PC-3 (cell line): ENCODE results near the gene PTPN23. TPM values are rescaled to one million over a fixed set of nuclear protein-coding genes. Genes with fewer than 3 reads are reported as not detected.

Source experiments
- ATAC-seq: fragments of 200-7000 bp; cut with Tn5 transposase; 2 replicates; pipeline ENCODE4 v1.9.1; 2020; ENCODE audit warnings: mild to moderate bottlenecking, moderate library complexity
- BruUV-seq: library from RNA; stranded (reverse); fragments of 400-500 nt; replicated peaks from 2 replicates; lab custom pipeline; 2021; lab: Mats Ljungman, UMichigan
- CTCF ChIA-PET: fragments of 300-600 bp; sonication (Branson Sonifier 250); formaldehyde crosslinking; loops from one replicate; lab custom pipeline; 2022; ENCODE audit warnings: antibody characterized with exemption; lab: Charles Lee
- POLR2A ChIA-PET: fragments of 300-600 bp; sonication (Branson Sonifier 250); formaldehyde crosslinking; loops from one replicate; lab custom pipeline; 2022; ENCODE audit warnings: antibody characterized with exemption; ENCODE audit not compliant: unreplicated experiment; lab: Charles Lee
- DNase-seq: peaks from one replicate; pipeline ENCODE4 v3.0.0-alpha.2; 2015
- H2AFZ ChIP-seq: fragments of 300-600 bp; sonication (generic); 2 replicates; pipeline ENCODE4 v1.6.0; 2016; ENCODE audit warnings: antibody characterized with exemption, low read length
- H3F3A ChIP-seq: fragments of 300-600 bp; sonication (generic); one replicate; pipeline ENCODE4 v1.6.0; 2017; ENCODE audit warnings: antibody characterized with exemption, low read length, control low read depth, mild to moderate bottlenecking; ENCODE audit not compliant: unreplicated experiment
- H3K27ac ChIP-seq: fragments of 300-600 bp; sonication (generic); 2 replicates; pipeline ENCODE4 v1.5.1; 2016; ENCODE audit warnings: mild to moderate bottlenecking, low read length
- H3K27me3 ChIP-seq: fragments of 300-600 bp; sonication (generic); 2 replicates; pipeline ENCODE4 v1.6.1; 2016; ENCODE audit warnings: low read length, mixed read lengths
- H3K36me3 ChIP-seq: fragments of 300-600 bp; sonication (generic); 2 replicates; pipeline ENCODE4 v1.6.1; 2016; ENCODE audit warnings: low read depth, mixed run types, low read length, mixed read lengths
- H3K4me1 ChIP-seq: fragments of 300-600 bp; sonication (generic); 2 replicates; pipeline ENCODE4 v1.5.1; 2016; ENCODE audit warnings: low read length; ENCODE audit not compliant: insufficient read depth
- H3K4me2 ChIP-seq: fragments of 300-600 bp; sonication (generic); 2 replicates; pipeline ENCODE4 v1.6.0; 2016; ENCODE audit warnings: low read length
- H3K4me3 ChIP-seq: fragments of 300-600 bp; sonication (generic); 2 replicates; pipeline ENCODE4 v1.5.1; 2016; ENCODE audit warnings: mild to moderate bottlenecking, low read length, mixed read lengths
- H3K79me2 ChIP-seq: fragments of 300-600 bp; sonication (generic); 2 replicates; pipeline ENCODE4 v1.6.1; 2017; ENCODE audit warnings: low read length, mixed read lengths
- H3K9ac ChIP-seq: fragments of 300-600 bp; sonication (generic); 2 replicates; pipeline ENCODE4 v1.6.0; 2016; ENCODE audit warnings: mild to moderate bottlenecking, low read length
- H3K9me2 ChIP-seq: fragments of 300-600 bp; sonication (generic); replicated peaks from 2 replicates; pipeline ENCODE4 v1.6.1; 2016; ENCODE audit warnings: mixed run types, low read length, mixed read lengths
- H3K9me3 ChIP-seq: fragments of 300-600 bp; sonication (generic); 2 replicates; pipeline ENCODE4 v1.6.1; 2016; ENCODE audit warnings: low read length, mixed read lengths
- H4K20me1 ChIP-seq: fragments of 300-600 bp; sonication (generic); 2 replicates; pipeline ENCODE4 v1.6.1; 2016; ENCODE audit warnings: low read length, mixed read lengths
- EZH2 ChIP-seq: fragments of 300-600 bp; sonication (generic); IDR thresholded peaks from one replicate; pipeline ENCODE4 v1.6.1; 2017; ENCODE audit warnings: antibody characterized with exemption, mild to moderate bottlenecking, low read length; ENCODE audit not compliant: unreplicated experiment
- EZH2phosphoT487 ChIP-seq: fragments of 300-600 bp; sonication (generic); IDR thresholded peaks from 2 replicates; pipeline ENCODE4 v1.6.1; 2018; ENCODE audit warnings: mild to moderate bottlenecking, antibody characterized with exemption, low read length, borderline replicate concordance
- intact Hi-C: fragments of 100-400 bp; cut with micrococcal nuclease; formaldehyde crosslinking; loops from 2 replicates; pipeline ENCODE4 v1.9.0; 2023
- total RNA-seq: library from RNA; depleted of rRNA; stranded (reverse); fragments of >200 nt; gene quantifications from 2 replicates; pipeline ENCODE4 v1.2.3, GENCODE V29; 2014
- TF ChIP-seq, protein P1 (sequence below): fragments of 300-600 bp; sonication (generic); conservative IDR thresholded peaks from 2 replicates; pipeline ENCODE4 v1.5.1; 2017; ENCODE audit warnings: antibody characterized with exemption, low read depth, mild to moderate bottlenecking, low read length

The PTPN23 gene
- total RNA-seq, 1 experiment from 2014 or later = 22.3 TPM

- Histone ChIP-seq H3K27me3 (no peaks in the 10 kb centered on the region), H3K9me3 (no peaks in the 10 kb centered on the region), H2AFZ (peak overlapping the region; percentile 72), H3K4me3 (peak overlapping the region; percentile 77), H3K79me2 (peaks cover 72% of the 10 kb centered on the region), H3K4me2 (peak overlapping the region; percentile 92), H3K4me1 (peaks cover 32% of the 10 kb centered on the region), H3F3A (no peaks in the 10 kb centered on the region), H3K9me2 (no peaks in the 10 kb centered on the region), H3K9ac (peak overlapping the region; percentile 96), H3K27ac (peak overlapping the region; percentile 86), H4K20me1 (peaks cover 28% of the 10 kb centered on the region), H3K36me3 (peaks cover 4% of the 10 kb centered on the region; the same call in 1 of the 2 replicates)
- peak; percentile 86 for DNase-seq
- peak; percentile 80 for ATAC-seq
- TF ChIP-seq, protein P1, sequence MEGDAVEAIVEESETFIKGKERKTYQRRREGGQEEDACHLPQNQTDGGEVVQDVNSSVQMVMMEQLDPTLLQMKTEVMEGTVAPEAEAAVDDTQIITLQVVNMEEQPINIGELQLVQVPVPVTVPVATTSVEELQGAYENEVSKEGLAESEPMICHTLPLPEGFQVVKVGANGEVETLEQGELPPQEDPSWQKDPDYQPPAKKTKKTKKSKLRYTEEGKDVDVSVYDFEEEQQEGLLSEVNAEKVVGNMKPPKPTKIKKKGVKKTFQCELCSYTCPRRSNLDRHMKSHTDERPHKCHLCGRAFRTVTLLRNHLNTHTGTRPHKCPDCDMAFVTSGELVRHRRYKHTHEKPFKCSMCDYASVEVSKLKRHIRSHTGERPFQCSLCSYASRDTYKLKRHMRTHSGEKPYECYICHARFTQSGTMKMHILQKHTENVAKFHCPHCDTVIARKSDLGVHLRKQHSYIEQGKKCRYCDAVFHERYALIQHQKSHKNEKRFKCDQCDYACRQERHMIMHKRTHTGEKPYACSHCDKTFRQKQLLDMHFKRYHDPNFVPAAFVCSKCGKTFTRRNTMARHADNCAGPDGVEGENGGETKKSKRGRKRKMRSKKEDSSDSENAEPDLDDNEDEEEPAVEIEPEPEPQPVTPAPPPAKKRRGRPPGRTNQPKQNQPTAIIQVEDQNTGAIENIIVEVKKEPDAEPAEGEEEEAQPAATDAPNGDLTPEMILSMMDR = no peak
- TF ChIP-seq EZH2 (no peak), EZH2phosphoT487 (no peak)
- intact Hi-C loops = loop anchor here (10.0 kb wide), 2 partner anchors 97 to 1173 kb away; partner anchors contain the start of genes KIF9, KLHL18 and PFKFB4
- TSS peak; percentile 59 for BruUV-seq
- ChIA-PET CTCF (no interaction called here), POLR2A (interaction anchor here (0.6 to 0.7 kb wide), 2 partner anchors 17 to 489 kb away, joined by 3 to 5 read pairs; no protein-coding TSS in a partner anchor)
Measured at GRCh38 chr3:47381317-47382157, 716 bp downstream of the PTPN23 start.

DNA sequence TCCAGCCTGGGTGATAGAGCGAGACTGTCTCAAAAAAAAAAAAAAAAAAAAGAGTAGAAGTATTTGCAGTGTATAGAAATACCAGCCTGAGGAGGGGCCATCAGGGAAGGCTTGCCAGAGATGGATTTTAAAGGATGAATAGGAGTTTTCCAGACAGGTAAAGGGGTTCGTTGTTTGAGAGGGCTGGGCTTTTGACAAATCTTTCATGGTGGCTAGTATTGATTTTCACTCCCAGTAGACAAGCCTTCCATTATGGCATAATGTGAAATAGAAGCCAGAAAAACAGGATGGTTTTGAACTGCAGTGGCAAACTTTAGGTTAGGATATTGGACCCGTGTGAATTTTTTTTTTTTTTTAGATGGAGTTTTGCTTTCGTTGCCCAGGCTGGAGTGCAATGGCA, 3.6 kb downstream of the PTPN23 start:
- peaks cover 94% of the 10 kb centered on the region for H3K79me2 ChIP-seq
- no peak for ATAC-seq
- DNase-seq = no peak
- H3K9me3 ChIP-seq = no peaks in the 10 kb centered on the region
- no peak overlapping the region for H2AFZ ChIP-seq
- BruUV-seq = no TSS peak
- ChIA-PET POLR2A (no interaction called here), CTCF (no interaction called here)
- no peak overlapping the region for H3K9ac ChIP-seq
- no peak overlapping the region for H3K4me2 ChIP-seq
- peaks cover 29% of the 10 kb centered on the region for H3K4me1 ChIP-seq
- H3K36me3 ChIP-seq = peaks cover 15% of the 10 kb centered on the region
- intact Hi-C loops = loop anchor here (10.0 kb wide), 2 partner anchors 100 to 1170 kb away; partner anchors contain the start of genes KIF9, KLHL18 and PFKFB4
- H3F3A ChIP-seq = no peaks in the 10 kb centered on the region
- no peaks in the 10 kb centered on the region for H3K9me2 ChIP-seq
- H3K27me3 ChIP-seq = no peaks in the 10 kb centered on the region
- TF ChIP-seq EZH2phosphoT487 (no peak), EZH2 (no peak)
- TF ChIP-seq, protein P1 = no peak
- H4K20me1 ChIP-seq = peaks cover 32% of the 10 kb centered on the region
- no peak overlapping the region for H3K27ac ChIP-seq
- H3K4me3 ChIP-seq = no peak overlapping the region
